Vagina (tissue), 2 donors: ENCODE results near the gene MED13L.

ENCODE experiments used
- CTCF ChIP-seq, 3 experiments: fragments of 450-650 bp in 2 of 3; fragments of 200-600 bp in 1 of 3; sonication (generic) in 1 of 3; IDR thresholded peaks; one replicate each; pipeline ENCODE4 v1.5.1; 2017 to 2019; ENCODE audit warnings: antibody characterized with exemption in 3 of 3, mild to moderate bottlenecking in 2 of 3, moderate library complexity in 2 of 3
- POLR2A ChIP-seq, 2 donors: fragments of 450-650 bp; IDR thresholded peaks; one replicate each; pipeline ENCODE4 v1.6.1; 2017; ENCODE audit warnings: antibody characterized with exemption in 2 of 2, mild to moderate bottlenecking in 2 of 2, moderate library complexity in 2 of 2
- POLR2AphosphoS5 ChIP-seq, 2 donors: sonication (generic); formaldehyde crosslinking; IDR thresholded peaks; one replicate each; pipeline ENCODE4 v1.9.0; 2017; ENCODE audit warnings: antibody characterized with exemption in 2 of 2, mild to moderate bottlenecking in 2 of 2, low read depth in 1 of 2; ENCODE audit not compliant: insufficient read depth in 1 of 2

DNA sequence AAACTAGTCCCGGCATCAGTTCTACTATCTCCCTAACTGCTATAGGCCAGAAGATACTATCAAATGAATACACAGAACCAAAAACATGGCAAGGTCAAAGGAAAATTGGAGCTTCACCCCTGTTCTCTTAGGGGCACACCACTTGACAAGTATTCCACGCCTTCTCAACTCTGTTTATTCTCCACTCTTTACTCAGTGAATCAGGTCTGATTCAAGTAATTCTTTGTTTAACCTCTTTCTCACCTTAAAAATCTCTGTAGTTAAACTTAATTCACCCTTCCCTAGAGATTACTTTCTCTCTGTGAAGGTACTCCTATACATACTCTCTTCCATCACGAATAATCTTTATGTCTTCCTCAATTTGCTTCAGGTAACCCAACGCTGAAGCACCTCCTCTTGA lies 248.9 kb downstream of the MED13L start:
- TF ChIP-seq CTCF (IDR thresholded peaks at IDR 0.05) (no peak), POLR2A (IDR thresholded peaks at IDR 0.05) (no peak), POLR2AphosphoS5 (IDR thresholded peaks at IDR 0.05; ENCODE audit: insufficient read depth in 1 of 2, low read depth in 1 of 2) (no peak)
